ENCODE results near the gene BNC1. TPM values are rescaled to one million over a fixed set of nuclear protein-coding genes. Genes with fewer than 3 reads are reported as not detected.

BNC1 gene, protein sequence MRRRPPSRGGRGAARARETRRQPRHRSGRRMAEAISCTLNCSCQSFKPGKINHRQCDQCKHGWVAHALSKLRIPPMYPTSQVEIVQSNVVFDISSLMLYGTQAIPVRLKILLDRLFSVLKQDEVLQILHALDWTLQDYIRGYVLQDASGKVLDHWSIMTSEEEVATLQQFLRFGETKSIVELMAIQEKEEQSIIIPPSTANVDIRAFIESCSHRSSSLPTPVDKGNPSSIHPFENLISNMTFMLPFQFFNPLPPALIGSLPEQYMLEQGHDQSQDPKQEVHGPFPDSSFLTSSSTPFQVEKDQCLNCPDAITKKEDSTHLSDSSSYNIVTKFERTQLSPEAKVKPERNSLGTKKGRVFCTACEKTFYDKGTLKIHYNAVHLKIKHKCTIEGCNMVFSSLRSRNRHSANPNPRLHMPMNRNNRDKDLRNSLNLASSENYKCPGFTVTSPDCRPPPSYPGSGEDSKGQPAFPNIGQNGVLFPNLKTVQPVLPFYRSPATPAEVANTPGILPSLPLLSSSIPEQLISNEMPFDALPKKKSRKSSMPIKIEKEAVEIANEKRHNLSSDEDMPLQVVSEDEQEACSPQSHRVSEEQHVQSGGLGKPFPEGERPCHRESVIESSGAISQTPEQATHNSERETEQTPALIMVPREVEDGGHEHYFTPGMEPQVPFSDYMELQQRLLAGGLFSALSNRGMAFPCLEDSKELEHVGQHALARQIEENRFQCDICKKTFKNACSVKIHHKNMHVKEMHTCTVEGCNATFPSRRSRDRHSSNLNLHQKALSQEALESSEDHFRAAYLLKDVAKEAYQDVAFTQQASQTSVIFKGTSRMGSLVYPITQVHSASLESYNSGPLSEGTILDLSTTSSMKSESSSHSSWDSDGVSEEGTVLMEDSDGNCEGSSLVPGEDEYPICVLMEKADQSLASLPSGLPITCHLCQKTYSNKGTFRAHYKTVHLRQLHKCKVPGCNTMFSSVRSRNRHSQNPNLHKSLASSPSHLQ
- not detected for total RNA-seq

DNA sequence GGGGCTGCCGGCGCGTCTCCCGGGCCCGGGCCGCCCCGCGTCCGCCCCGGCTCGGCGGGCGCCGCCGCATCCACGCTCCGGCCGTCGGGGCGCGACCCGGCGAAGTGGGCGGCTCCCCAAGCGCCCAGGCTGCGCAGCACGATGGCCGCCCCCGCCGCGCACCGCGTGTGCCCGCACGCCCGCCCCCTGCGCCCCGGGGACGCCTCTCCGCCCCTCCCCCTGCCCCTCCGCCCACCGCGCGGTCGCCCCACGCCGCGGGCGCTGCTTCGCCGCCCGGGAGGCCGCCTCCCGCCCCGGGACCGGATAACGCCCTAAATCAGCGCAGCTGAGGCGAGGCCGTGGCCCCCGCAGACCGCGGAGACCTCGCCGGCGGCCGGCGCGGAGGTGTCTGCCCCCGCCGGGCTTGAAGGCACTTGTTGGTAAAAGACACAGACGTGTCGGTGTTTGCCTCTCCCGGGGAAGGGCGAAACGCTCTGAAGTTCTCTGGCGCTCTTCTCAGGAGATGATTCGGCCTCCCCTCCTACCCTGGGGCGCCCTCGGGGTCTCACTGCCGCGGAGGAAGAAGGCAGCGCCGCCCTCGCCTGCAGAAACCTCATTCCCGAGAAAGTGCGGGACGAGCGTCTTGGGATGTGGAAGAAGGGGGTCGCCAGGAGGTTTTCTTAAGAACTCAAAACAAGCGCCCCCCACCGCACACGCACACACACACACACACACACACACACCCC is at the start of gene BNC1:
TSS of gene BNC1 (minus strand) at position 106 of the 725 bp plus-strand sequence. CDS start at position 70, 36 bp downstream.
- DNase-seq (no peak), ATAC-seq (peak; percentile 23 to 28)
- peak within 1 kb of the TSS; percentile 49 for H3K4me3 Mint-ChIP-seq
- H3K9me3 Mint-ChIP-seq, result no peaks in the 10 kb centered on the region
- peaks cover 71% of the 10 kb centered on the region for H3K27me3 Mint-ChIP-seq (ENCODE audit: low read depth)
- H3K36me3 Mint-ChIP-seq (ENCODE audit: insufficient read depth), result no peaks in the 10 kb centered on the region
- H3K4me1 Mint-ChIP-seq (ENCODE audit: low read depth), result peaks cover 10% of the 10 kb centered on the region

DNA sequence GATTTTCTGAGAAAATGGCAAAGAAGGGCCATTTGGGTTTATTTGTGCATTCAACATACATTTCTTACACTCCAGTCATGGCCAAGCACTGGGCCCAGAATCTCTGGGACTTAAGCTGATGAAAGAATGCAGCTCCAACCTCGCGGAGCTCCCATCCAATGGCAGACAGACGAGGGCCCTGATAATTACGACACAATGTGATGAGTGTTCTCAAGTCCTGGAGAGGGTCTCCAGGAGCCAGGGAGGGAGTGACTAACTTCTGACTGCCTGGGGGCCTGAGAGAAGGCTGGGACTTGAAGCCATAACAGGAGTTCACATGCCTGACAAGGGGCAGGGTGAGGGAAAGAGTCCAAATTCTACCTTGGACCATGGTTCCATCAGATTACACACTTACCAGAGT is 42.6 kb upstream of the BNC1 start:
- H3K36me3 Mint-ChIP-seq (ENCODE audit: insufficient read depth), result no peaks in the 10 kb centered on the region
- no peak overlapping the region for H3K4me3 Mint-ChIP-seq
- H3K27me3 Mint-ChIP-seq (ENCODE audit: low read depth), result no peaks in the 10 kb centered on the region
- ATAC-seq (no peak), DNase-seq (no peak)
- no peaks in the 10 kb centered on the region for H3K9me3 Mint-ChIP-seq
- no peaks in the 10 kb centered on the region for H3K4me1 Mint-ChIP-seq (ENCODE audit: low read depth)

DNA sequence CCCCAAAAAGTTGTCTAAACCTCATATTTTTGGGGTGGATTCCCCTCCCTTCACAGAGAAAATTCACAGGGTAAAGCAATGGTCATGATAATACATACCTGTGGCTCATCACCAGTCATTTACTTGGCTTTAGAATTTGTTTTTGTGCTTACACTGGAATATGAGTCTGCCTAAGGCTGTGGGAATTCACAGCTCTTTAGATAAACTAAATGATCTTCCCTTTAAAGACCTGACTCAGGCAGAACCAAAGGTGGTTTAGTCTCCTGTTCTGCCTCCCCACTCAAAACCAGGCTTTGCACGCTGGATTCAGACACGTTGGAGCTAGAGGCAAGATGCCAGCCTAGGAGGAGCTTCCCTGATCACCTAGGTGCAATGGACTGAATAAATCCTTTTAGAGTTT is 40.3 kb upstream of the BNC1 start:
- DNase-seq, result no peak
- no peak overlapping the region for H3K4me3 Mint-ChIP-seq

GRCh38 chr15:83323296-83323711 is 38.8 kb upstream of the BNC1 start:
- DNase-seq (no peak), ATAC-seq (no peak)
- no peaks in the 10 kb centered on the region for H3K4me1 Mint-ChIP-seq (ENCODE audit: low read depth)
- no peak overlapping the region for H3K4me3 Mint-ChIP-seq
- H3K36me3 Mint-ChIP-seq (ENCODE audit: insufficient read depth), result no peaks in the 10 kb centered on the region
- H3K27me3 Mint-ChIP-seq (ENCODE audit: low read depth), result peaks cover 9% of the 10 kb centered on the region
- H3K9me3 Mint-ChIP-seq, result no peaks in the 10 kb centered on the region

More for the DNA sequence above, 40.3 kb upstream of the BNC1 start:
- Mint-ChIP-seq H3K9me3 (no peaks in the 10 kb centered on the region), H3K4me1 (ENCODE audit: low read depth) (no peaks in the 10 kb centered on the region), H3K36me3 (ENCODE audit: insufficient read depth) (no peaks in the 10 kb centered on the region), H3K27me3 (ENCODE audit: low read depth) (peaks cover 7% of the 10 kb centered on the region)
- no peak for ATAC-seq

DNA sequence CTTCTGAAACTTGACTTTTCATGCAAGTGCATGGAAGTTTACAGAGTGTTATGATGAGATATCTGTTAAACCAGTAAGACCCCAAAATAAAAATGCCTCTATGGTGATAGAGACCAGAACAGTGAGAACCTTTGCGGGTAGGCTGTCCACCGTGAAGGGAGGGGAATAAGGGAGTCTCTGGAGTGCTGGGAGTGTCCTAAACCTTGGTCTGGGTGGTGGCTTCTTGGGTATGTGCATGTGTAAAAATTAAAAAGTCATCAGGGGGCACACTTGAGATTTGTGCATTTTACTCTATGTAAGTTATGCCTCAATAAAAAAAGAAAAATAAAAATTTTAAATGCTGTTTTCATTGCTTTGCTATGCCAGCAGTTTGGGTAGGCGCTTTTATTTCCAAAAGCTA is 38.2 kb upstream of the BNC1 start:
- H3K4me3 Mint-ChIP-seq, result no peak overlapping the region
- no peaks in the 10 kb centered on the region for H3K36me3 Mint-ChIP-seq (ENCODE audit: insufficient read depth)
- no peaks in the 10 kb centered on the region for H3K4me1 Mint-ChIP-seq (ENCODE audit: low read depth)
- ATAC-seq (no peak), DNase-seq (no peak)
- peaks cover 10% of the 10 kb centered on the region for H3K27me3 Mint-ChIP-seq (ENCODE audit: low read depth)
- no peaks in the 10 kb centered on the region for H3K9me3 Mint-ChIP-seq

GRCh38 chr15:83322061-83322460 is 37.6 kb upstream of the BNC1 start:
- Mint-ChIP-seq H3K4me3 (no peak overlapping the region), H3K4me1 (ENCODE audit: low read depth) (no peaks in the 10 kb centered on the region), H3K36me3 (ENCODE audit: insufficient read depth) (no peaks in the 10 kb centered on the region), H3K9me3 (no peaks in the 10 kb centered on the region), H3K27me3 (ENCODE audit: low read depth) (peaks cover 10% of the 10 kb centered on the region)
- DNase-seq (no peak), ATAC-seq (no peak)

- ATAC-seq (no peak), DNase-seq (no peak)
- H3K4me1 Mint-ChIP-seq (ENCODE audit: low read depth), result no peaks in the 10 kb centered on the region
- H3K36me3 Mint-ChIP-seq (ENCODE audit: insufficient read depth), result no peaks in the 10 kb centered on the region
- peaks cover 10% of the 10 kb centered on the region for H3K27me3 Mint-ChIP-seq (ENCODE audit: low read depth)
- H3K4me3 Mint-ChIP-seq, result no peak overlapping the region
- H3K9me3 Mint-ChIP-seq, result no peaks in the 10 kb centered on the region
Observed at GRCh38 chr15:83320844-83321243, 36.4 kb upstream of the BNC1 start.

DNA sequence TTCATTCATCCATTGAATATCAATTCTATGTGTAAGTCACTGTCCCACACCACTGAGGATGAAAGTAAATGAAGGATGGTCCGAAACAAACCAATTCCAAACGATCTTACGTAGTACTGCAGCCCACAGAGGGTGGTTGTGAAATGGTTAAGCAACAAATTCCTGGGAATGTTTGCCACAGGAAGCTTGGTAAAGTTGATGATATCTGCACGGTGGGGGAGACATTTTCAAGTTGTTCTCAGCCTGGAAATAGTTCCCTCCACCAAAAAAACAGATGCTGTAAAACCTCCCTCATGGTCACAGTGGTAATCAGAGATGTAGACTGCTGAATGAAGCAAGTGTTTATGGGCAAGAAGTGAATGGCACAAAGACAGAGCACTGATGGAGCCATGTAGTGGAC is 35.9 kb upstream of the BNC1 start:
- no peak for DNase-seq
- no peak overlapping the region for H3K4me3 Mint-ChIP-seq
- H3K27me3 Mint-ChIP-seq (ENCODE audit: low read depth), result peaks cover 10% of the 10 kb centered on the region
- ATAC-seq, result no peak
- no peaks in the 10 kb centered on the region for H3K36me3 Mint-ChIP-seq (ENCODE audit: insufficient read depth)
- H3K9me3 Mint-ChIP-seq, result no peaks in the 10 kb centered on the region
- H3K4me1 Mint-ChIP-seq (ENCODE audit: low read depth), result no peaks in the 10 kb centered on the region

GRCh38 chr15:83319771-83320170 is 35.3 kb upstream of the BNC1 start:
- Mint-ChIP-seq H3K4me1 (ENCODE audit: low read depth) (no peaks in the 10 kb centered on the region), H3K9me3 (no peaks in the 10 kb centered on the region), H3K4me3 (no peak overlapping the region), H3K27me3 (ENCODE audit: low read depth) (peaks cover 10% of the 10 kb centered on the region), H3K36me3 (ENCODE audit: insufficient read depth) (no peaks in the 10 kb centered on the region)
- ATAC-seq, result no peak
- no peak for DNase-seq

GRCh38 chr15:83318861-83319415 is 34.5 kb upstream of the BNC1 start:
- Mint-ChIP-seq H3K4me1 (ENCODE audit: low read depth) (no peaks in the 10 kb centered on the region), H3K4me3 (no peak overlapping the region), H3K9me3 (no peaks in the 10 kb centered on the region), H3K27me3 (ENCODE audit: low read depth) (peaks cover 10% of the 10 kb centered on the region), H3K36me3 (ENCODE audit: insufficient read depth) (no peaks in the 10 kb centered on the region)
- ATAC-seq (no peak), DNase-seq (no peak)

- DNase-seq (no peak), ATAC-seq (no peak)
- Mint-ChIP-seq H3K36me3 (ENCODE audit: insufficient read depth) (no peaks in the 10 kb centered on the region), H3K4me3 (no peak overlapping the region), H3K4me1 (ENCODE audit: low read depth) (no peaks in the 10 kb centered on the region), H3K27me3 (ENCODE audit: low read depth) (peaks cover 10% of the 10 kb centered on the region), H3K9me3 (no peaks in the 10 kb centered on the region)
Observed at GRCh38 chr15:83318036-83318435, 33.6 kb upstream of the BNC1 start.

- no peaks in the 10 kb centered on the region for H3K9me3 Mint-ChIP-seq
- H3K4me3 Mint-ChIP-seq, result no peak overlapping the region
- no peaks in the 10 kb centered on the region for H3K4me1 Mint-ChIP-seq (ENCODE audit: low read depth)
- DNase-seq, result no peak
- no peak for ATAC-seq
- no peaks in the 10 kb centered on the region for H3K27me3 Mint-ChIP-seq (ENCODE audit: low read depth)
- H3K36me3 Mint-ChIP-seq (ENCODE audit: insufficient read depth), result no peaks in the 10 kb centered on the region
Observed at GRCh38 chr15:83312071-83312470, 27.6 kb upstream of the BNC1 start.

- Mint-ChIP-seq H3K4me1 (ENCODE audit: low read depth) (no peaks in the 10 kb centered on the region), H3K36me3 (ENCODE audit: insufficient read depth) (no peaks in the 10 kb centered on the region), H3K9me3 (no peaks in the 10 kb centered on the region), H3K4me3 (no peak overlapping the region), H3K27me3 (ENCODE audit: low read depth) (peaks cover 2% of the 10 kb centered on the region)
- ATAC-seq (no peak), DNase-seq (no peak)
Observed at GRCh38 chr15:83310521-83311456, 26.3 kb upstream of the BNC1 start.
